Right lobe of liver (tissue), 4 donors: Measurements from ENCODE around the gene IFNA1.

ENCODE experiments used
- CTCF ChIP-seq, 4 donors: fragments of 200-600 bp in 3 of 4; fragments of 450-650 bp in 1 of 4; IDR thresholded peaks; one replicate each; pipeline versions ENCODE4 v1.5.1 to v1.8.0; 2016 to 2022; ENCODE audit warnings: antibody characterized with exemption in 4 of 4, mild to moderate bottlenecking in 2 of 4
- POLR2A ChIP-seq: fragments of 450-650 bp; IDR thresholded peaks from one replicate; pipeline ENCODE4 v1.6.1; 2017; ENCODE audit warnings: antibody characterized with exemption, mild to moderate bottlenecking
- donor health status: DM: no; HTN: no; CAD: no.
- donor health status: DM: no; HTN: no; CAD: no.
- donor health status: DM: no; HTN: yes; CAD: no.

GRCh38 chr9:21479152-21479702 lies 39.0 kb downstream of the IFNA1 start:
- no peak for TF ChIP-seq CTCF (IDR thresholded peaks at IDR 0.05)
- TF ChIP-seq POLR2A: no peak
